ENCODE data around the gene OR12D1. TPM values are rescaled to one million over a fixed set of nuclear protein-coding genes. Genes with fewer than 3 reads are reported as not detected.

Gene OR12D1
- total RNA-seq, 4 donors from 2014 or later: not detected

DNA sequence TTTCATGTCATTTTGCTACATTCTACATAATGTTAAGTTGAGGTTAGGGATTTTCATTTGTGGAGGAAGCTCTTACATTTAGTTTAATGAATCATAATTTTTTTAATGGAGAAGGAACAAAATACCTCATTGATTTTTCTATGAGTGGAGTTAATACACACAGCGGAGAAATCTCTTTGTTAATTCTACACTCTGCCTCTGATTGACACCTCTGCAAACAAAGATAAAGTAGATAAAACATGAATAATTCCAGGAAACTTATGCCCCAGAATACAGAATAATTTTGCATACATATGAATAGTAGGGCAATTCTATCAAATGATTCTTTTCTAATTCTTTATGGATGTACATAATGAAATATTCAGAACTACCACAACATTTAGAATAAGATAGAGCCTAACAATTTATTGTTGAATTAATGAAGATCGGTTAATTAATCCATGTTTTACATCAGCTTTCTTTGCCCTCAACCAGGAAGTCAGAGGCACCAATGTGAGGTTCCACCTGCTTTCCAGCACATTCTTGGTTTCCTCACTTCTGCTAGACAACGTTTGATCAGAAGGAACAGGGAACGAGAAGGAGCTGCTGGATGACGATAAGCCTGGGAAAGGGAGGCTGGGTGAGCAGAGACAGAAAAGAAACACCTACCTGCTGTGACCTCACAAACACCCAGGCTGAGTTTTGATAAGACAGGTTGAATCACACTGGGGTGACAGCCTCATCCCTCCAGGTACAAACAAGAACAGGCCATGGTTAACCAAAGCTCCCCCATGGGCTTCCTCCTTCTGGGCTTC, 46.5 kb downstream of the OR12D1 start:
- Histone ChIP-seq H3K9me3 (no peaks in the 10 kb centered on the region), H3K27me3 (no peaks in the 10 kb centered on the region), H3K4me3 (no peak overlapping the region), H3K27ac (no peak overlapping the region), H3K36me3 (no peaks in the 10 kb centered on the region), H3K4me1 (no peaks in the 10 kb centered on the region)
- in situ Hi-C loops (cut with MboI; ENCODE audit: low sequenced_read_pairs in 4 of 4) (no loop called here), intact Hi-C loops (cut with DNase I; ENCODE audit: low total_unique reads) (no loop called here)
- ATAC-seq: no peak
- TF ChIP-seq POLR2A (IDR thresholded peaks at IDR 0.05): no peak
- TF ChIP-seq, protein P1, sequence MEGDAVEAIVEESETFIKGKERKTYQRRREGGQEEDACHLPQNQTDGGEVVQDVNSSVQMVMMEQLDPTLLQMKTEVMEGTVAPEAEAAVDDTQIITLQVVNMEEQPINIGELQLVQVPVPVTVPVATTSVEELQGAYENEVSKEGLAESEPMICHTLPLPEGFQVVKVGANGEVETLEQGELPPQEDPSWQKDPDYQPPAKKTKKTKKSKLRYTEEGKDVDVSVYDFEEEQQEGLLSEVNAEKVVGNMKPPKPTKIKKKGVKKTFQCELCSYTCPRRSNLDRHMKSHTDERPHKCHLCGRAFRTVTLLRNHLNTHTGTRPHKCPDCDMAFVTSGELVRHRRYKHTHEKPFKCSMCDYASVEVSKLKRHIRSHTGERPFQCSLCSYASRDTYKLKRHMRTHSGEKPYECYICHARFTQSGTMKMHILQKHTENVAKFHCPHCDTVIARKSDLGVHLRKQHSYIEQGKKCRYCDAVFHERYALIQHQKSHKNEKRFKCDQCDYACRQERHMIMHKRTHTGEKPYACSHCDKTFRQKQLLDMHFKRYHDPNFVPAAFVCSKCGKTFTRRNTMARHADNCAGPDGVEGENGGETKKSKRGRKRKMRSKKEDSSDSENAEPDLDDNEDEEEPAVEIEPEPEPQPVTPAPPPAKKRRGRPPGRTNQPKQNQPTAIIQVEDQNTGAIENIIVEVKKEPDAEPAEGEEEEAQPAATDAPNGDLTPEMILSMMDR (IDR thresholded peaks at IDR 0.05 in 4 of 5, conservative IDR thresholded peaks at IDR 0.05 in 1 of 5): no peak
- DNase-seq: no peak

- Histone ChIP-seq H3K27me3 (no peaks in the 10 kb centered on the region), H3K36me3 (no peaks in the 10 kb centered on the region), H3K9me3 (no peaks in the 10 kb centered on the region), H3K27ac (no peak overlapping the region), H3K4me3 (no peak overlapping the region), H3K4me1 (no peaks in the 10 kb centered on the region)
- intact Hi-C loops (cut with DNase I; ENCODE audit: low total_unique reads): no loop called here
- ATAC-seq (no peak), DNase-seq (no peak)
- in situ Hi-C loops (cut with MboI; ENCODE audit: low sequenced_read_pairs in 4 of 4): no loop called here
- TF ChIP-seq, protein P1 (IDR thresholded peaks at IDR 0.05 in 4 of 5, conservative IDR thresholded peaks at IDR 0.05 in 1 of 5): no peak
- TF ChIP-seq POLR2A (IDR thresholded peaks at IDR 0.05): no peak
Measured at GRCh38 chr6:29462022-29462421, 47.3 kb downstream of the OR12D1 start.

DNA sequence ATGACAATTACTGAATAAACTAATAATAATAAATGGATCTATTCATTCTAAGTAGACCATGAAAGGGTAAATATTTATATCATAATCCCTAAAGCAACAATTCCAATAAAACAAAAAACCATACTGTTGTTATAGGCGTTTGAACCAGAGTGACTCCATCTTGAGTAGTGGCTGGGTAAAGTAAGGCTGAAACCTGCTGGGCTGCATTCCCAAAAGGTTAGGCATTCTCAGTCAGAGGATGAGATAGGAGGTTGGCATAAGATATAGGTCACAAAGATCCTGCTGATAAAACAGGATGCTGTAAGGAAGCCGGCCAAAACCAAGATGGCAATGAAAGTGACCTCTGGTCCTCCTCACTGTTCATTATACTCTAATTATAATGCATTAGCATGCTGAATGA, 50.6 kb downstream of the OR12D1 start:
- TF ChIP-seq POLR2A (IDR thresholded peaks at IDR 0.05): no peak
- TF ChIP-seq, protein P1 (IDR thresholded peaks at IDR 0.05 in 4 of 5, conservative IDR thresholded peaks at IDR 0.05 in 1 of 5): no peak
- Histone ChIP-seq H3K27ac (no peak overlapping the region), H3K9me3 (no peaks in the 10 kb centered on the region), H3K4me1 (no peaks in the 10 kb centered on the region), H3K27me3 (no peaks in the 10 kb centered on the region), H3K36me3 (no peaks in the 10 kb centered on the region), H3K4me3 (no peak overlapping the region)
- DNase-seq (no peak), ATAC-seq (no peak)
- intact Hi-C loops (cut with DNase I; ENCODE audit: low total_unique reads): no loop called here
- in situ Hi-C loops (cut with MboI; ENCODE audit: low sequenced_read_pairs in 4 of 4): no loop called here

DNA sequence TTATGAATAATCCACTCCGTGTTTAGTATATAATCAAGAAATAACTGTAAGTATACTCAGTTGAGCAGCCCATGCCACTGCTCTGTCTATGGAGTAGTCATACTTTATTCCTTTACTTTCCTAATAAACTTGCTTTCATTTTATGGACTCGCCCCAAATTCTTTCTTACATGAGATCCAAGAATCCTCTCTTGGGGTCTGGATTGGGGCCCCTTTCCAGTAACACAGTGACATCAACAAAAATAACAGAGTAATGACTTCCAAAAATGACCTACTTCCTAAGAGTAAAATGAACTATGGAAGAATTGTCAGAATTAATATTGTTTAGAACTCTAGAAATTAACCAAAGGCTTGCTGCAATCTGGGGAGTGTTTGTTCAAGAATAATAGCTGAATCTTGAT, 51.1 kb downstream of the OR12D1 start:
- H3K4me1 ChIP-seq: no peaks in the 10 kb centered on the region
- H3K27me3 ChIP-seq: no peaks in the 10 kb centered on the region
- no peak overlapping the region for H3K27ac ChIP-seq
- H3K36me3 ChIP-seq: no peaks in the 10 kb centered on the region
- in situ Hi-C loops (cut with MboI; ENCODE audit: low sequenced_read_pairs in 4 of 4) (no loop called here), intact Hi-C loops (cut with DNase I; ENCODE audit: low total_unique reads) (no loop called here)
- no peak overlapping the region for H3K4me3 ChIP-seq
- H3K9me3 ChIP-seq: no peaks in the 10 kb centered on the region
- DNase-seq (no peak), ATAC-seq (no peak)
- TF ChIP-seq POLR2A (IDR thresholded peaks at IDR 0.05): no peak
- TF ChIP-seq, protein P1 (IDR thresholded peaks at IDR 0.05 in 4 of 5, conservative IDR thresholded peaks at IDR 0.05 in 1 of 5): no peak

- intact Hi-C loops (cut with DNase I; ENCODE audit: low total_unique reads) (no loop called here), in situ Hi-C loops (cut with MboI; ENCODE audit: low sequenced_read_pairs in 4 of 4) (no loop called here)
- ATAC-seq (no peak), DNase-seq (no peak)
- TF ChIP-seq, protein P1 (IDR thresholded peaks at IDR 0.05 in 4 of 5, conservative IDR thresholded peaks at IDR 0.05 in 1 of 5): no peak
- TF ChIP-seq POLR2A (IDR thresholded peaks at IDR 0.05): no peak
- H3K36me3 ChIP-seq: no peaks in the 10 kb centered on the region
- H3K4me1 ChIP-seq: no peaks in the 10 kb centered on the region
- H3K27ac ChIP-seq: no peak overlapping the region
- H3K27me3 ChIP-seq: no peaks in the 10 kb centered on the region
- no peak overlapping the region for H3K4me3 ChIP-seq
- no peaks in the 10 kb centered on the region for H3K9me3 ChIP-seq
Measured at GRCh38 chr6:29466241-29466640, 51.5 kb downstream of the OR12D1 start.
